ENCODE results near the gene SPTBN5. TPM values are rescaled to one million over a fixed set of nuclear protein-coding genes. Genes with fewer than 3 reads are reported as not detected.

Gene SPTBN5
- total RNA-seq, 1 experiment from 2014 or later: 2.5 TPM

DNA sequence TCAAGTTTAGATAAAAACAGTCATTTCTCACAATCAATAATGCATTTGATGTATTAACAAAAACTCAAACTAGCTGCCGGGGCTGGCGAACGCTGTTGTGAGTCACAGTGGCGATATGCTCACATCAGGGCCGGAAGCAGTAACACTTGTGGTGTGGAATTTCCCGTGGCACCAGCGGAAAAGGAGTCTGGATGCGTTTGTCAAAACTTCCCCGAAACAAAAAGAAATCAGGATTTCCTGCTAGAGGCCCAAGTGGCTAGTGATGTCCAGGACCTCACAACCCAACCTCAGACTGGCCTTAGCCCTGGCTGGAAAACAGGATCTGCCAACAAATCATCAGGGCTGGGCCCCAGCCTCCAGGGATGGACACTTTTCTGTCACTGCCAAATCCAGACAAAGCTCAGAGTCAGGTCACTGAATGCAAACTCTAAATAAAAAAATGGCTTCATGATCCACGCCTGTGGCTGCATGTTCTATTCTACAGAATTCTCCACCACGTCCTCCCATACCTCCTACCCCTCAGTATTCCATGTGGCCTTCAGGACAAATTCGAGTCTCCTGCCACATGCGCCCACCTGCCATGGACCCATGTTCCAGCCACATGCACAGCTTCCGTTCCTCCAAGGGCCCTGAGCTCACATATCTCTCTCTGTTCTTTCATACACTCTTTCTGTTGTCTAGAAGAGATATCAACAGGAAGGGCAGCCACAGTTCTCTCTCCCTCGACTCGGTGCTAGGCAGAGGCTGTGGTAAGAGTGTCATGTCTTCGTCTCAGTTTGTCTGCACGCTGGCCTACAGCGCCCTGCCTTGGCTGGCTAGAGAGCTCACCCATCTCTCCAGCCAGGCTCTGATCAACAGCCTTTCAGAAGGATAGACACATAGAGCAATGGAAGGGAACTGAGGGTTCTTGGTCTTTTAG lies 43.1 kb upstream of the SPTBN5 start:
- H3K27me3 Mint-ChIP-seq (ENCODE audit: insufficient read depth, unreplicated experiment): no peaks in the 10 kb centered on the region
- no peaks in the 10 kb centered on the region for H3K9me3 ChIP-seq
- no peak overlapping the region for H3K4me3 ChIP-seq (ENCODE audit: low read depth, low read length)
- DNase-seq: no peak
- H3K36me3 ChIP-seq (ENCODE audit: control insufficient read depth, insufficient read depth, low read length): peaks cover 2% of the 10 kb centered on the region
- BruUV-seq (replicated peaks): no TSS peak
- no peak for TF ChIP-seq CTCF (IDR thresholded peaks at IDR 0.05; ENCODE audit: insufficient read depth in 1 of 2, low read depth in 1 of 2, low read length in 1 of 2, severe bottlenecking in 1 of 2, unreplicated experiment in 1 of 2)
- no peaks in the 10 kb centered on the region for H3K27me3 ChIP-seq (replicated peaks; ENCODE audit: control insufficient read depth, insufficient read depth, low read length)
- peaks cover 42% of the 10 kb centered on the region for H3K4me1 Mint-ChIP-seq (ENCODE audit: low read depth, unreplicated experiment)
- no peaks in the 10 kb centered on the region for H3K9me3 Mint-ChIP-seq (ENCODE audit: unreplicated experiment)
- CTCF ChIA-PET: interaction anchor here (1.0 to 1.6 kb wide), 2 partner anchors 9 to 32 kb away, joined by 3 read pairs; no protein-coding TSS in a partner anchor
- H3K27ac Mint-ChIP-seq (ENCODE audit: unreplicated experiment): no peak overlapping the region
- H3K4me3 Mint-ChIP-seq (ENCODE audit: unreplicated experiment): no peak overlapping the region
- POLR2A ChIA-PET: no interaction called here
- peaks cover 71% of the 10 kb centered on the region for H3K36me3 Mint-ChIP-seq (ENCODE audit: insufficient read depth, unreplicated experiment)
- 0 out of 2 replicates have a peak, but pooled peaks cover 7% of the 10 kb centered on the region for H3K4me1 ChIP-seq
- intact Hi-C loops (cut with micrococcal nuclease; ENCODE audit: unreplicated experiment): no loop called here

DNA sequence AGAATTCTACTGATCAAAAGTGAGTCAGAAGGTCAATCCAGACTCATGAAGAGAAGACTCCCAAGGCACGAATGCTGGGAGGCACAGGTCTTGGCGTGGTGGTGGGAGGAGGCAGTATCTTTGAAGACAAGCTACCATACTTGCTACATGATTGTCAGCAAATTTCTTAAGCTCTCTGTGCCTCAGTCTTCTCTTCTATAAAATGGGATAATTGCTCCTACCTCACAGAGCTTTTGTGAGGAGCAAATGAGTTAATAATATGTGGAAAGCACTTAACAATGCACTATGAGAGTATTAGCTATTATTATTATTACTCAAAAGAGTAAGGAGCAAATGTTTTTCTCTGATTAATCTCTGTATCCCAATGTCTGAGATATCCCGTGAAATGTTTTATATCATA lies 42.3 kb upstream of the SPTBN5 start:
- no peaks in the 10 kb centered on the region; the same call in none of the 2 replicates for H3K36me3 ChIP-seq (ENCODE audit: control insufficient read depth, insufficient read depth, low read length)
- Mint-ChIP-seq H3K27me3 (ENCODE audit: insufficient read depth, unreplicated experiment) (no peaks in the 10 kb centered on the region), H3K27ac (ENCODE audit: unreplicated experiment) (no peak overlapping the region), H3K36me3 (ENCODE audit: insufficient read depth, unreplicated experiment) (peaks cover 69% of the 10 kb centered on the region), H3K9me3 (ENCODE audit: unreplicated experiment) (no peaks in the 10 kb centered on the region), H3K4me3 (ENCODE audit: unreplicated experiment) (no peak overlapping the region), H3K4me1 (ENCODE audit: low read depth, unreplicated experiment) (peaks cover 42% of the 10 kb centered on the region)
- TF ChIP-seq CTCF (IDR thresholded peaks at IDR 0.05; ENCODE audit: insufficient read depth in 1 of 2, low read depth in 1 of 2, low read length in 1 of 2, severe bottlenecking in 1 of 2, unreplicated experiment in 1 of 2): no peak
- CTCF ChIA-PET: interaction anchor here (1.6 kb wide), 1 partner anchor 32 kb away, joined by 3 read pairs; no protein-coding TSS in a partner anchor
- intact Hi-C loops (cut with micrococcal nuclease; ENCODE audit: unreplicated experiment): no loop called here
- DNase-seq: no peak
- no peak overlapping the region for H3K4me3 ChIP-seq (ENCODE audit: low read depth, low read length)
- H3K9me3 ChIP-seq: no peaks in the 10 kb centered on the region
- POLR2A ChIA-PET: no interaction called here
- H3K27me3 ChIP-seq (replicated peaks; ENCODE audit: control insufficient read depth, insufficient read depth, low read length): no peaks in the 10 kb centered on the region
- H3K4me1 ChIP-seq: peaks cover 8% of the 10 kb centered on the region
- BruUV-seq (replicated peaks): no TSS peak

DNA sequence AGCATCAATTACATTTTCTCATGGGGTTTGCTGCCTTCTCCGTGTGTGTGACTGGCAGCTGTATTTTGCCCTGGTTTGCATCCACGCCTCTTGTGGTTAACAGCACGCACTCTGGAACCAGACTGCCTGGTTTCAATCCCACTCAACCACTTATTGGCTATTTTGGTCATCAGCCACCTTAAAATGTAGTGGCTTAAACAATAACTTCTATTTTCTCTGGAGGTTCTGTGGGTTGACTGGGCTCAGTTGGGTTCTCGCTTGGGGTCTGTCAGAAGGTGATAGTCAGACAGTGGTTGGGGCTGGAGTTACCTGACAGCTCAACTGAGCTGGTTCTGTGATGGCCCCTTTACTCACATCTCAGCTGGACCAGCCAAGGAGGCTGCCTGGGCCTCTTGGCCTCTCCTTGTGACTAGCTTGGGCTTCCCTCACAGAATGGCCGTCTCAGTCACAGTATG lies 41.7 kb upstream of the SPTBN5 start:
- BruUV-seq (replicated peaks): no TSS peak
- ChIA-PET CTCF (interaction anchor here (1.6 kb wide), 1 partner anchor 31 kb away, joined by 3 read pairs; no protein-coding TSS in a partner anchor), POLR2A (no interaction called here)
- Mint-ChIP-seq H3K27me3 (ENCODE audit: insufficient read depth, unreplicated experiment) (no peaks in the 10 kb centered on the region), H3K4me3 (ENCODE audit: unreplicated experiment) (no peak overlapping the region), H3K4me1 (ENCODE audit: low read depth, unreplicated experiment) (peaks cover 38% of the 10 kb centered on the region), H3K9me3 (ENCODE audit: unreplicated experiment) (no peaks in the 10 kb centered on the region), H3K27ac (ENCODE audit: unreplicated experiment) (no peak overlapping the region), H3K36me3 (ENCODE audit: insufficient read depth, unreplicated experiment) (peaks cover 64% of the 10 kb centered on the region)
- Histone ChIP-seq H3K4me1 (peaks cover 14% of the 10 kb centered on the region), H3K4me3 (ENCODE audit: low read depth, low read length) (no peak overlapping the region), H3K27me3 (replicated peaks; ENCODE audit: control insufficient read depth, insufficient read depth, low read length) (no peaks in the 10 kb centered on the region), H3K36me3 (ENCODE audit: control insufficient read depth, insufficient read depth, low read length) (no peaks in the 10 kb centered on the region; the same call in none of the 2 replicates), H3K9me3 (no peaks in the 10 kb centered on the region)
- TF ChIP-seq CTCF (IDR thresholded peaks at IDR 0.05; ENCODE audit: insufficient read depth in 1 of 2, low read depth in 1 of 2, low read length in 1 of 2, severe bottlenecking in 1 of 2, unreplicated experiment in 1 of 2): no peak
- no peak for DNase-seq
- intact Hi-C loops (cut with micrococcal nuclease; ENCODE audit: unreplicated experiment): no loop called here

Measured in Caco-2 (cell line).